T47D (cell line): Measurements from ENCODE around the gene IFT88.
A peak's percentile ranks its signal among the peaks of the same experiment; 100 is the strongest.

Source experiments
- DNase-seq, 2 experiments: peaks; one replicate each; pipeline versions ENCODE4 v3.0.0 to v3.0.0-alpha.2; 2011 to 2012; ENCODE audit warnings: low read depth in 1 of 2, low spot score in 1 of 2
- JUND ChIP-seq: IDR thresholded peaks from 2 replicates; pipeline ENCODE4 v1.6.1; 2012; ENCODE audit warnings: low read depth
- in situ Hi-C: cut with HindIII; loops from 2 replicates; pipeline ENCODE4 v1.10.0; 2016; ENCODE audit warnings: low sequenced_read_pairs, low pct_unique_long_range_greater_than_20kb

Gene IFT88, protein sequence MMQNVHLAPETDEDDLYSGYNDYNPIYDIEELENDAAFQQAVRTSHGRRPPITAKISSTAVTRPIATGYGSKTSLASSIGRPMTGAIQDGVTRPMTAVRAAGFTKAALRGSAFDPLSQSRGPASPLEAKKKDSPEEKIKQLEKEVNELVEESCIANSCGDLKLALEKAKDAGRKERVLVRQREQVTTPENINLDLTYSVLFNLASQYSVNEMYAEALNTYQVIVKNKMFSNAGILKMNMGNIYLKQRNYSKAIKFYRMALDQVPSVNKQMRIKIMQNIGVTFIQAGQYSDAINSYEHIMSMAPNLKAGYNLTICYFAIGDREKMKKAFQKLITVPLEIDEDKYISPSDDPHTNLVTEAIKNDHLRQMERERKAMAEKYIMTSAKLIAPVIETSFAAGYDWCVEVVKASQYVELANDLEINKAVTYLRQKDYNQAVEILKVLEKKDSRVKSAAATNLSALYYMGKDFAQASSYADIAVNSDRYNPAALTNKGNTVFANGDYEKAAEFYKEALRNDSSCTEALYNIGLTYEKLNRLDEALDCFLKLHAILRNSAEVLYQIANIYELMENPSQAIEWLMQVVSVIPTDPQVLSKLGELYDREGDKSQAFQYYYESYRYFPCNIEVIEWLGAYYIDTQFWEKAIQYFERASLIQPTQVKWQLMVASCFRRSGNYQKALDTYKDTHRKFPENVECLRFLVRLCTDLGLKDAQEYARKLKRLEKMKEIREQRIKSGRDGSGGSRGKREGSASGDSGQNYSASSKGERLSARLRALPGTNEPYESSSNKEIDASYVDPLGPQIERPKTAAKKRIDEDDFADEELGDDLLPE

DNA sequence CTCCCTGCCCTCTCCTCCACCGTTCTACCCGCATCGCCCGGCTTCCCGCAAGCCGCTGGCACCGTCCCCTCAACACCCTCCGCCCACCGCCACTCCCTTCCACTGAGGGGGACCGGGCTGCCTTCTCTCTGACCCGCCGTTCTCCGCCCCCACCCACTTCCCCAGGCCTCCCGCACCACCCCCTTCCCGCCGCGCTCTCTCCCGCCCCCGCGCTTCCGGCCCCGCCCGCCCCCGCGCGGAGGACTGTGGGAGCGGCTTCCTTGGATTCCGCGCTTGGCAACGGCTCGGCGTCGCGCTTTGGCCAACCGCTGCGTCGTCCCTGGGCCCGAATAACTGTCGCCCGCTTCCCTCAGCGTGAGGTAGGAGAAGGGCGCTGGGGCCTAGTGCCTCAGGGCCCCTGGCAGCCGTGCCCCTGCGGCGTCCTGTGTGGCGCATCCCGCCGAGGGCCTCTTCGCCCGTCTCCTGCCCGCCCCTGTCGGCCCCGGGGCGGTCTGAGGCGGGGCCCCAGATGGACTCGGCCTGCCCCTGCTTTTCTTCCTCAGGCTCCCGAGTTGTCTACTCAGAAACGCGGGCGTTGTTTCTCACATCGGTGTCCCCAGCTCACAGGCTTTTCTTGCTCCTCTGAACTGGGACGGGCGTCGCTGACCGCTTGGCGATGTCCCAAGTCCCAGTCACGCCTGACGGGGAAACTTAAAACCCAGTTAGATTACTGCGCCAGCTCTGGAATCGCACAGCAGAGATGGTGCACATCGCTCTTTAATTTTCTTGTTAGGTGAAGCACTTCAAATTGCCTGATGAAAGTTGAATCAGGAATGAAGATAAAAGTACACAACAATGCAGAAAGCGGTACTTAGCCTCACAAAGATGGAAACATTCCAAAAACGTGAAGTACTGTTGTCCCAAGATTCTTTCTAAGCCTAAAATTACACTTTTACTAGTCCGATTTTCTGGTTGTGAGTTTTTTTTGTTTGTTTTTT is at the start of gene IFT88:
Gene IFT88 (plus strand): TSS at position 260 of the 977 bp plus-strand sequence. CDS start 7,229 bp downstream, outside the sequence.
- in situ Hi-C loops, result no loop called here
- peak; percentile 48 to 89 for DNase-seq
- TF ChIP-seq JUND, result no peak

DNA sequence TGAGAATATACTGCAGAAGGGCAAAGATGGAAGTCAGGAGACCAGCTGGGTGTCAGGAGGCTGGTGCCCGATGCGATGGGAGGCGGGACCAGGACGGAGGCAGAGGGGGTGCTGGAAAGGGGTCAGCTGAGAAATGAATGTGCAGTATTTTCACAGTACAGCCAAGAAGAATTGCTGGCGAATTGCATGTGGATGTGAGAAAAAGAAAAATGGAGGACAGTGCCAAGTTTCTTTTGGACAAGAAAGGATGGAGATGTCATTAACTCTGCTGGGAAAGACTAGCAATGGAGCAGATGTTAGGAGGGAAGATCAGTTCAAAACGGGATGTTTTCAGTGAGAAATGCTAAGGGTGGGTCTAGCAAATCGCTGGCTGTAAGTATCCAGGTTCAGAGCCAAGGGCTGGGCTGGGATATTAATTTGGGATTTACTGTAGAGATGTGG is 48.3 kb upstream of the IFT88 start:
- DNase-seq, result no peak
- in situ Hi-C loops, result no loop called here
- TF ChIP-seq JUND, result no peak

DNA sequence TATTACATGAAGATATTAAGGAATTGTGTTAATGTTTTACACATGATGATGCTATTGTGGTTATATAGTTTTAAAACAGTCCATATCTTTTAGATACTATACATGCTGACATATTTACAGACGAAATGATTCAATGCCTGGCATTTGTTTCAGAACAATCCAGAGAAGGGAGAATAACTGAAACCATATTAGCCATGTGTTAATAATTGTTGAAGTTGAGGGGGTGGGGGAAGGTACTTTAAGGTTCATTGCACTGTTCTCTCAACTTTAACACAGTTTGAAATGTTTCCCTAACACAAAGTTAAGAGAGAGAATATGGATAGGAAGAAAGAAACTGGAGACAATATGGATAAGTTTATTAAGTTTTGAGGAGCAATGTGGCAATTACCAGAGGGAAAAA is 47.1 kb upstream of the IFT88 start:
- in situ Hi-C loops, result no loop called here
- no peak for TF ChIP-seq JUND
- DNase-seq, result no peak

DNA sequence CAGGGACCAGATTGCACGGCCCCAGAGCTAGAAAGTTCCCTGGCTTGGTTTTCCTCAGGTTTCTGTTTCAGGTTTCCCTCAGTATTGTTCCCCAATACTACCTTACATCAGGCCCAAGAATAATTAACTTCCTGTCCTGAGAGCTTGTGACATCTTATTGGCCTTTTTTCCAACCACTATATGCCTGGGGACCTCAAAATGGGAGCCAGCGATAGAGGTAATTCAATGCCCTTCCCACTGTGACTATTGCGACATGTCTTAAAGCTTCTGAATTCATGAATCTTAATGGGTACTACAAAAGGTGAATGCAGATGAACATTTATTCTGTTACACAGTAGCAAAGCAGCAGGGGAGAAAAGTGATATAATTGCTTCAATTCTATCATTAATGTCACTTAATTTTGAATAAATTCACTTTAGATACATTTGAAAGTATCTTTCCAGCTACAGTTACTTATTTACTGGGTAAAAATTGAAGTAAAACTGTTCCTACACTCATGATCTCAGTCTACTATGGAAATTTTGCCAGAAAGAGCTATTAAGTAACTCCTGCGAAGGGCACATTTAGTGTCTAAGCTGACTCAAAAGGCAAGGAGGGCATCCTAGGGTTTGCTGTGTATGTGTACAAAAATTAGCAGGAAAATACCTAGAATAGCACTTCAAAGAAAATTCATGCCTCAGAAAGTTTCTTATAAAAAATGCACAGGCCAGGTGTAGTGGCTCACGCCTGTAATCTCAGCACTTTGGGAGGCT is 45.4 kb upstream of the IFT88 start:
- TF ChIP-seq JUND, result no peak
- DNase-seq, result no peak
- in situ Hi-C loops, result no loop called here

DNA sequence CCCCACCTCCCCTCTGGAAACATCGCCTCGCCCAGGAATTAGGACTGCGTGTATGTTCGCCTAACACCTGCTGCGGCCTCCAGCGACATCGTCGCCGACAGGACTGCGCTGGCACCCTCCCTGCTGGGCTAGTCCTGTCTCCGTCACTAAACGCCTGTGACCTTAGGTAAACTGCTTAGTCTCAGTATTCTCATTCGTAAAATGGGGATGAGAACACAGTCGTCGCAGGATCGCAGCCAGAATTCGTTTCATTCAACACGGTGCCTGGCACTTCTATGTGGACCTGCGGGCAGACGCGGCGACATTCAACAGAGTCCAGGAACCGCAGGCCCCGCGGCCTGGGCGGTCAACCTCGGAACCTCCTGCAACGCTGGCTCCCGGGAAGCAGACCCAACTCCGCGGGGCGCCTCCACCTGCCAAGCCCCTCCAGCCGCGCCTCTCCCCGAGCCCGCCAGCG is 41.8 kb upstream of the IFT88 start:
- peak in 1 of 2 experiments; percentile 51 for DNase-seq
- in situ Hi-C loops, result no loop called here
- TF ChIP-seq JUND, result no peak

DNA sequence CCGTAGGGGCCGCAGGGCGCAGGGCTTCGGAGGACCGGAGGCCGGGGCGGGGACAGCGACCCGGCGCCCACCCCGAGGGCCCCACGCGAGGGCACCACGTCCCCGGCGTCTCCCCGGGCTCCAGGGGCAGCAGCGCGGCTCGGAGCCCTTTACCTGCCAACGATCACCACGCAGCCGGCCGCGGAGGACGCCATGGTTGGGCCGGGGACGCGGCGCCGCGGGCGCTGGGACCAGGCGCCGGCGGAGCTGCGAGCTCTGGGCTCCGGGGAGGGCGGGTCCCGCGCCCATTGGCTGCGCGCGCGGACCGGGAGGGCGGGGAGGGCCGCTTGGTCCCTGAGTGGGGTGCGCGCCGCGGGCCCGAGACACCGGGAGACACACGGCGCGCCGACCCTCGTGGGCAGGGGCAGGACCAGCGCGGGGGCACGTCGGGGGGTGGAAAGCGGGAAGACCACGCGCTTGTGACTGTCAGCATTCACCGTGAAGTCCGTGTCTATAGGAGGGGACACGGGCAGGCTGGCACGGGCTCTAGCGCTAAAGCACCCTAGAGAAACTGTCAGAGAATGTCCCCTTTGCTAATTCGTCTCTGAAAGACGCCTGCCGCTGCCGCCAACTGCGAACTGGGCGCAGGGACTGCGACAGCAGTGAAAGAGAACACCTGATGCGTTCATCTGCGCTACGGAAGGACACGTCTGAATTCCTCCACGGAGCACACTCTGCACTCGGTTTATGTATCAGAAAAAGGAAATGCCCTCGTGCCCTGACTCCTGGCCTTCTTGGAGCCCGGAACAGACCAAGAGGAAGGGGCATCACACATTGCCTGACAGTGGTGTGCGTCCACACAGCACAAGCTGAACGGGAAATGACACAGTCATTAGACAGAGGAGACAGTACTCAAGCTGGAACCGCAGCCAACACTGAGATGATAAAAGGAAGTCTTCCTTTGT is 41.1 kb upstream of the IFT88 start, which contains the start of gene CRYL1:
Gene CRYL1 (minus strand): TSS at position 257 of the 944 bp plus-strand sequence. CDS start 63 bp downstream, at position 194.
- TF ChIP-seq JUND, result no peak
- in situ Hi-C loops, result no loop called here
- peak; percentile 59 to 63 for DNase-seq

DNA sequence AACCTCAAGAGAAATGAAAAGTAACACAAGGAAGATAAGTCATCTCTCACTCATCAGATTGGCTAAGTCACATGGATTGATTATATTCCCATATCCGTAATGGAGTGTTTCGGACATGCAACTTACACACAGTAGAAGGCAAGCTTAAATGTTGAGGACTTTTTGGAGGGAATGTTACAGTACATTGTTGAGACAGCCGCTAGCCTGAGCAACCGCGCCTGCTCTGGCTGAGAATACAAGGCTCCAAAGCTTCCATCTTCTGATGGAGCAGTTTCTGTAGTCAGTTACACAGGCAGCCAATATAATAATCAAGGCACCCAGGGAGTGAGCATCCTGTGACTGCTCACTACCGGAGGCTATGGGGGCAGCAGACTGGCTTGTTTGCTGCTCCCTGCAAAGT is 40.3 kb upstream of the IFT88 start:
- in situ Hi-C loops, result no loop called here
- DNase-seq, result no peak
- no peak for TF ChIP-seq JUND

DNA sequence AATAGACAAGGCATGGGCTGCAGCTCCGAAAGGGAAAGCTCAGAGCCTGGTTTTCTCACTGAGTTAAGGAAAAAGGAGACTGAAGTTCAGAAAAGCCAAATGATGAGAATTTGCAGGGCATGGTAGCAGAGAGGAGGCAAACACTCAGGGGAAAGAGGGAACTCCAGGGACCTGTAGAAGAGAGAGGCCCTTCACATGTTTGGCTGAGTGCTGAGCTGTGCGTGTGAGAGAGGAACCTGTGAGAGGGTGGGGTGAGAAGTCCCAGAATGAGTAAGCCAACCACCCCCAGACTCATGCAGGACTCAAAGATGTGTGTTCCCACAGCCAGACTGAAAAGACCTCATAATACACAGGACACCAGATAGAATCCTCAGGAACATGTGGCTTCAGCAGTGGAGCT is 38.5 kb upstream of the IFT88 start:
- in situ Hi-C loops, result no loop called here
- DNase-seq, result no peak
- TF ChIP-seq JUND, result no peak

DNA sequence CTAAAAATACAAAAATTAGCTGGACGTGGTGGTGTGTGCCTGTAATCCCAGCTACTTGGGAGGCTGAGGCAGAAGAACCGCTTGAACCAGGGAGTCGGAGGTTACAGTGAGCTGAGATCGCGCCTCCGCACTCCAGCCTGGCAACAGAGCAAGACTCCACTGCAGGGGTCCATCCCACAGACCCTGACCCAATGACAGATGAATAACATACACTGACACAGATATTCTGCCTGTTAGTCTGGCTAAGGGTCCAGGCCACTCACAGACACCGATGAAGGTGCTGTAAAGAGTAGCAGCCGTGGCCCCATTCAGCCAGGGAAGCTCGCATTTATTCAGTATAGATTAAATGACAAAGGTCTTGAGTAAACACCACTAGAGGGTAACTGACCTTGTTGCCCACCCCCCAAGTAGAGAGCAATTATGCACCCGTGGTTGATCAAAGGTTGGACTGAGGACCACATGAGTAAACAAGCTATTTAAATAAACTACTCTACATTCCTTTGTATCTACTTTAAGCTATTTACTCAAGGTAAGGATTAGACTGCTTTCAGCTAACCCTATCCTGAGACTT is 32.8 kb upstream of the IFT88 start:
- no peak for DNase-seq
- in situ Hi-C loops, result no loop called here
- TF ChIP-seq JUND, result no peak

DNA sequence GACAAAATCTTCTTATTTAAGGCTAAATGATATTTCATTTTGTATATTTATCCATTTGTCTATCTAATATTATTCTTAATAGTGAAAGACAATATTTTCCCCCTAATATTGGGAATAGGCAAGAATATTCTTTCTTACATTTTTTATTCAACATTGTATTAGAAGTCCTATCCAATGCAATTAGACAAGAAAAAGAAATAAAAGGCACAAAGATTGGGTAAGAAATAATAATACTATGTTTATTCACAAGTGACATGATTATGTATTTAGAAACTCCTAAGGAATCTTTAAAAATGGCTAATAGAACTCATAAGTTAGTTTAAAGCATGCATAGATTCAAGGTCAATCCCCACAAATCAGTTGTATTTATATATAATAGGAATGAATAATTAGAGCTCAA is 30.0 kb upstream of the IFT88 start:
- DNase-seq, result no peak
- in situ Hi-C loops, result no loop called here
- TF ChIP-seq JUND, result no peak
